HG03095 (cell line): ENCODE data around the gene SS18L1.
A peak's percentile ranks its signal among the peaks of the same experiment; 100 is the strongest.
"Not testable (repeated sequence)": the region's sequence is repeated elsewhere in the genome, so short reads cannot be mapped to it uniquely, and the experiment has no call there.

ENCODE experiments used
- ATAC-seq: cut with Tn5 transposase; IDR thresholded peaks from one replicate; pipeline ENCODE4 v1.9.1; 2021; ENCODE audit warnings: moderate library complexity; ENCODE audit not compliant: unreplicated experiment

The SS18L1 gene

GRCh38 chr20:62143081-62143956 is at the start of gene SS18L1, which contains the start of gene PSMA7:
SS18L1 (plus strand) TSS chr20:62143769; CDS start chr20:62143821, 52 bp downstream.
PSMA7 (minus strand) TSS chr20:62143394; CDS start chr20:62143303, 91 bp downstream.
- peak; percentile 63 for ATAC-seq

- no peak for ATAC-seq
Measured at GRCh38 chr20:62096421-62097380, 46.9 kb upstream of the SS18L1 start.

- no peak for ATAC-seq
Measured at GRCh38 chr20:62097881-62098407, 45.6 kb upstream of the SS18L1 start.

GRCh38 chr20:62101078-62101477 is 42.5 kb upstream of the SS18L1 start:
- no peak for ATAC-seq

GRCh38 chr20:62103508-62104233 is 39.9 kb upstream of the SS18L1 start:
- ATAC-seq, result no peak

- ATAC-seq, result no peak
Measured at GRCh38 chr20:62104234-62104789, 39.3 kb upstream of the SS18L1 start.

GRCh38 chr20:62104791-62105345 is 38.7 kb upstream of the SS18L1 start:
- ATAC-seq, result no peak

- ATAC-seq, result no peak
Measured at GRCh38 chr20:62105592-62105991, 38.0 kb upstream of the SS18L1 start.

- no peak for ATAC-seq
Measured at GRCh38 chr20:62111148-62111547, 32.4 kb upstream of the SS18L1 start.

GRCh38 chr20:62112368-62112767 is 31.2 kb upstream of the SS18L1 start:
- no peak for ATAC-seq

- ATAC-seq, result no peak
Measured at GRCh38 chr20:62114894-62115293, 28.7 kb upstream of the SS18L1 start.

- ATAC-seq, result not testable (repeated sequence)
Measured at GRCh38 chr20:62115800-62116407, 27.7 kb upstream of the SS18L1 start.

- no peak for ATAC-seq
Measured at GRCh38 chr20:62116558-62117361, 26.8 kb upstream of the SS18L1 start.

- ATAC-seq, result no peak
Measured at GRCh38 chr20:62117362-62117646, 26.3 kb upstream of the SS18L1 start.

GRCh38 chr20:62117658-62118057 is 25.9 kb upstream of the SS18L1 start:
- ATAC-seq, result no peak

- no peak for ATAC-seq
Measured at GRCh38 chr20:62118113-62119043, 25.2 kb upstream of the SS18L1 start.

GRCh38 chr20:62119115-62119514 is 24.5 kb upstream of the SS18L1 start:
- ATAC-seq, result no peak
